ENCODE data around the gene WNT11. TPM values are rescaled to one million over a fixed set of nuclear protein-coding genes. Genes with fewer than 3 reads are reported as not detected.

WNT11 gene
- total RNA-seq, 1 donor from 2014 or later: not detected

GRCh38 chr11:76193219-76193618, 13.1 kb downstream of the WNT11 start:
- DNase-seq (ENCODE audit: low read depth): no peak
- H3K4me3 ChIP-seq (ENCODE audit: low read depth, low read length): no peak overlapping the region
- TF ChIP-seq CTCF (conservative IDR thresholded peaks at IDR 0.05; ENCODE audit: low read depth, low read length): no peak

GRCh38 chr11:76190376-76190775, 15.9 kb downstream of the WNT11 start:
- no peak overlapping the region for H3K4me3 ChIP-seq (ENCODE audit: low read depth, low read length)
- DNase-seq (ENCODE audit: low read depth): no peak
- TF ChIP-seq CTCF (conservative IDR thresholded peaks at IDR 0.05; ENCODE audit: low read depth, low read length): no peak

GRCh38 chr11:76189682-76190081, 16.6 kb downstream of the WNT11 start:
- H3K4me3 ChIP-seq (ENCODE audit: low read depth, low read length): no peak overlapping the region
- no peak for DNase-seq (ENCODE audit: low read depth)
- no peak for TF ChIP-seq CTCF (conservative IDR thresholded peaks at IDR 0.05; ENCODE audit: low read depth, low read length)

GRCh38 chr11:76188873-76189272, 17.4 kb downstream of the WNT11 start:
- no peak for DNase-seq (ENCODE audit: low read depth)
- no peak for TF ChIP-seq CTCF (conservative IDR thresholded peaks at IDR 0.05; ENCODE audit: low read depth, low read length)
- H3K4me3 ChIP-seq (ENCODE audit: low read depth, low read length): no peak overlapping the region

GRCh38 chr11:76186776-76187279, 19.5 kb downstream of the WNT11 start:
- no peak for TF ChIP-seq CTCF (conservative IDR thresholded peaks at IDR 0.05; ENCODE audit: low read depth, low read length)
- no peak for DNase-seq (ENCODE audit: low read depth)
- no peak overlapping the region for H3K4me3 ChIP-seq (ENCODE audit: low read depth, low read length)

- TF ChIP-seq CTCF (conservative IDR thresholded peaks at IDR 0.05; ENCODE audit: low read depth, low read length): no peak
- no peak overlapping the region for H3K4me3 ChIP-seq (ENCODE audit: low read depth, low read length)
- DNase-seq (ENCODE audit: low read depth): no peak
Measured at GRCh38 chr11:76185931-76186401, 20.3 kb downstream of the WNT11 start.

GRCh38 chr11:76185511-76185910, 20.8 kb downstream of the WNT11 start:
- no peak for DNase-seq (ENCODE audit: low read depth)
- H3K4me3 ChIP-seq (ENCODE audit: low read depth, low read length): no peak overlapping the region
- TF ChIP-seq CTCF (conservative IDR thresholded peaks at IDR 0.05; ENCODE audit: low read depth, low read length): no peak

Measured in epithelial cell of proximal tubule (primary cell).